Measurements from ENCODE around the gene CDC42.

DNA sequence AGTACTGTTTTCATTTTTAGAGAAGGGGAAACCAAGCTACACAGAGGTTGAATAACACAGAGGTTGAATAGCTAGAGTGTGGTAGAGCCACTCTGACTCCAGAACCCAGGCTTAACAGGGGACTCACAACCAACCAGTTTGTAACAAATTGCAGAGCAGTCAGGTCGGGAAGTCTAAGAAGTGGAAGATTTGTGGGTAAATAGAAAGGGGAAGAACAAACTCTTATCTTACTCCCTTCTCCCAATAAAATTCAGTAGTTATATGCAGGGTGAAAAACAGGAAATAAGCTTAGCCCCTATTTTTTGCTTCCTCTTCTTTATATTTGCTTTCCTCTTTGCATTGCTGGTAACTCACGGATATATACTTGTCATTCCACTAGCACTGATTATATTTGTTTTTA, 23.2 kb downstream of the CDC42 start:
- TF ChIP-seq CTCF (IDR thresholded peaks at IDR 0.05) (no peak), POLR2A (IDR thresholded peaks at IDR 0.05) (no peak)

Measured in suprapubic skin (tissue), 3 donors.